ENCODE measurements around the gene NLRC3.

- TF ChIP-seq POLR2A (IDR thresholded peaks at IDR 0.05): no peak
- TF ChIP-seq CTCF (IDR thresholded peaks at IDR 0.05): no peak
These were observed 53.9 kb downstream of the NLRC3 start for GRCh38 chr16:3523281-3523680.

Measured in uterus (tissue), 2 donors.